ENCODE data around the gene POU2AF3. TPM values are rescaled to one million over a fixed set of nuclear protein-coding genes. Genes with fewer than 3 reads are reported as not detected.

POU2AF3 gene
- total and polyA plus RNA-seq, 2 of the 4 experiments (the other 2 are of a cell fraction) = 0.17 TPM; not detected in 1

- POLR2A ChIA-PET (ENCODE audit: unreplicated experiment) = no interaction called here
- no peak overlapping the region for H3K4me2 ChIP-seq (ENCODE audit: low read depth, low read length)
- H3K23ac ChIP-seq (ENCODE audit: low read depth, low read length) = no peak overlapping the region
- WGBS, 2 experiments (ENCODE audit: extremely low coverage in 2 of 2, insufficient read length in 1 of 2) = no CpG with 5 or more reads among the region's 2 CpGs
- no peak overlapping the region for H2BK5ac ChIP-seq (ENCODE audit: low read depth, low read length, poor library complexity, severe bottlenecking)
- H3K4me3 ChIP-seq (ENCODE audit: insufficient read depth, low read depth, low read length) = no peak overlapping the region
- no peak overlapping the region for H2BK20ac ChIP-seq (ENCODE audit: low read depth, low read length)
- no peak overlapping the region for H3K27ac ChIP-seq (ENCODE audit: insufficient read depth, low read length)
- in situ Hi-C loops (cut with MboI; ENCODE audit: low sequenced_read_pairs) = no loop called here
- H2AK5ac ChIP-seq (ENCODE audit: low read depth, low read length) = no peak overlapping the region
- no peak overlapping the region for H4K91ac ChIP-seq (ENCODE audit: insufficient read depth, low read depth, low read length)
- no peak overlapping the region for H2AK9ac ChIP-seq (replicated peaks; ENCODE audit: low read depth, low read length, poor library complexity)
- no peak overlapping the region for H4K5ac ChIP-seq (ENCODE audit: low read depth, low read length)
- H2BK15ac ChIP-seq (ENCODE audit: low read depth, low read length) = no peak overlapping the region
- H2AFZ ChIP-seq (replicated peaks; ENCODE audit: low read length, poor library complexity) = no peak overlapping the region
- no peak overlapping the region for H3K4ac ChIP-seq (ENCODE audit: low read depth, low read length)
- peaks cover 20% of the 10 kb centered on the region for H3K27me3 ChIP-seq (ENCODE audit: control insufficient read depth, insufficient read depth, low read length)
- DNase-seq = no peak
- no peak overlapping the region for H4K8ac ChIP-seq (ENCODE audit: low read depth in 2 of 2, low read length in 2 of 2)
- no peaks in the 10 kb centered on the region for H3K79me1 ChIP-seq (ENCODE audit: low read depth in 1 of 2, low read length in 2 of 2)
- no peaks in the 10 kb centered on the region for H3K9me3 ChIP-seq (ENCODE audit: control insufficient read depth, insufficient read depth, low read length)
- no peak overlapping the region for H3K14ac ChIP-seq (replicated peaks; ENCODE audit: low read depth, low read length)
- CTCF ChIA-PET = no interaction called here
- no peaks in the 10 kb centered on the region for H4K20me1 ChIP-seq (ENCODE audit: insufficient read depth, low read length)
- no peaks in the 10 kb centered on the region for H3K36me3 ChIP-seq (ENCODE audit: control insufficient read depth, insufficient read depth, low read length)
- no peaks in the 10 kb centered on the region for H3K4me1 ChIP-seq (ENCODE audit: control insufficient read depth, insufficient read depth, low read length)
- H3K56ac ChIP-seq (ENCODE audit: extremely low read depth, insufficient read depth, low read length) = no peak overlapping the region
- no peak overlapping the region for H3K18ac ChIP-seq (ENCODE audit: low read depth, low read length)
- no peak overlapping the region for H3K9ac ChIP-seq (ENCODE audit: low read depth, low read length)
- intact Hi-C loops (cut with micrococcal nuclease) = no loop called here
- TF ChIP-seq RFX5 (IDR thresholded peaks at IDR 0.05; ENCODE audit: low read depth, low read length) = no peak
- no peak for TF ChIP-seq MAZ (IDR thresholded peaks at IDR 0.05; ENCODE audit: borderline replicate concordance, low read depth, low read length)
- TF ChIP-seq USF2 (IDR thresholded peaks at IDR 0.05; ENCODE audit: low read depth, low read length) = no peak
- no peak for TF ChIP-seq FOS (IDR thresholded peaks at IDR 0.05; ENCODE audit: low read depth, low read length)
- no peak for TF ChIP-seq MAFK (IDR thresholded peaks at IDR 0.05; ENCODE audit: low read depth, low read length)
- TF ChIP-seq RAD21 (IDR thresholded peaks at IDR 0.05; ENCODE audit: low read length) = no peak
- TF ChIP-seq RCOR1 (IDR thresholded peaks at IDR 0.05; ENCODE audit: insufficient replicate concordance, low read length) = no peak
- TF ChIP-seq SMC3 (IDR thresholded peaks at IDR 0.05; ENCODE audit: low read depth, low read length) = no peak
- TF ChIP-seq CHD1 (IDR thresholded peaks at IDR 0.05; ENCODE audit: low read depth, low read length) = no peak
- TF ChIP-seq, protein P1, sequence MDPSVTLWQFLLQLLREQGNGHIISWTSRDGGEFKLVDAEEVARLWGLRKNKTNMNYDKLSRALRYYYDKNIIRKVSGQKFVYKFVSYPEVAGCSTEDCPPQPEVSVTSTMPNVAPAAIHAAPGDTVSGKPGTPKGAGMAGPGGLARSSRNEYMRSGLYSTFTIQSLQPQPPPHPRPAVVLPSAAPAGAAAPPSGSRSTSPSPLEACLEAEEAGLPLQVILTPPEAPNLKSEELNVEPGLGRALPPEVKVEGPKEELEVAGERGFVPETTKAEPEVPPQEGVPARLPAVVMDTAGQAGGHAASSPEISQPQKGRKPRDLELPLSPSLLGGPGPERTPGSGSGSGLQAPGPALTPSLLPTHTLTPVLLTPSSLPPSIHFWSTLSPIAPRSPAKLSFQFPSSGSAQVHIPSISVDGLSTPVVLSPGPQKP (IDR thresholded peaks at IDR 0.05; ENCODE audit: borderline replicate concordance, low read depth, low read length) = no peak
- TF ChIP-seq CEBPB (IDR thresholded peaks at IDR 0.05; ENCODE audit: low read depth, low read length) = no peak
- no peak for TF ChIP-seq NFE2L2 (IDR thresholded peaks at IDR 0.05; ENCODE audit: low read depth, low read length)
- TF ChIP-seq POLR2A (IDR thresholded peaks at IDR 0.05; ENCODE audit: low read depth, low read length) = no peak
- H3K9me1 ChIP-seq (ENCODE audit: insufficient read depth, low read length) = no peaks in the 10 kb centered on the region
- dilution Hi-C loops (cut with HindIII; ENCODE audit: low sequenced_read_pairs, unreplicated experiment) = no loop called here
- BruUV-seq (replicated peaks) = no TSS peak
- no peak for ATAC-seq (ENCODE audit: low read depth)
- H2BK120ac ChIP-seq (ENCODE audit: low read depth, low read length) = no peak overlapping the region
Observed at GRCh38 chr11:111349191-111349695, 50.9 kb downstream of the POU2AF3 start.

All from IMR-90 (cell line).